ENCODE data around the gene TMCC1.

DNA sequence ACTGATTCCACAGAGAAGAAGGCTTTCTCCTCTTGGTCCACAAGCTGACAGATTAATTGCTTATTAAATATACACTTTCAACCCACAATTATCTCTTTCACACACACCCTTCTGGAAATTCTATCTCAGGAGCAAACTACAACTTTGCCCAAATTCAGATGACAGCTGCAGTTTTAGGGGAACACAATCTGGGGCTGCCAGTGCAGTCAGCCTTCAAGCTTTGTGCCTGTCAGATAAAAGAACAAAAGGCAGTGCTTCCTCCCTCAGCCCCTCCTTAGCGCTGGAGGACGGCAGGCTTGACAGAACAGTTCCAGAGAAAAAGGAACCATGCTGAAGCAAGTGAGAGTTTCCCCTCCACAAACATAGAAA lies 99.6 kb downstream of the TMCC1 start:
- TF ChIP-seq POLR2A (IDR thresholded peaks at IDR 0.05) (no peak), POLR2AphosphoS5 (IDR thresholded peaks at IDR 0.05; ENCODE audit: insufficient read depth in 1 of 2, low read depth in 1 of 2) (no peak)
- TF ChIP-seq, protein P1, sequence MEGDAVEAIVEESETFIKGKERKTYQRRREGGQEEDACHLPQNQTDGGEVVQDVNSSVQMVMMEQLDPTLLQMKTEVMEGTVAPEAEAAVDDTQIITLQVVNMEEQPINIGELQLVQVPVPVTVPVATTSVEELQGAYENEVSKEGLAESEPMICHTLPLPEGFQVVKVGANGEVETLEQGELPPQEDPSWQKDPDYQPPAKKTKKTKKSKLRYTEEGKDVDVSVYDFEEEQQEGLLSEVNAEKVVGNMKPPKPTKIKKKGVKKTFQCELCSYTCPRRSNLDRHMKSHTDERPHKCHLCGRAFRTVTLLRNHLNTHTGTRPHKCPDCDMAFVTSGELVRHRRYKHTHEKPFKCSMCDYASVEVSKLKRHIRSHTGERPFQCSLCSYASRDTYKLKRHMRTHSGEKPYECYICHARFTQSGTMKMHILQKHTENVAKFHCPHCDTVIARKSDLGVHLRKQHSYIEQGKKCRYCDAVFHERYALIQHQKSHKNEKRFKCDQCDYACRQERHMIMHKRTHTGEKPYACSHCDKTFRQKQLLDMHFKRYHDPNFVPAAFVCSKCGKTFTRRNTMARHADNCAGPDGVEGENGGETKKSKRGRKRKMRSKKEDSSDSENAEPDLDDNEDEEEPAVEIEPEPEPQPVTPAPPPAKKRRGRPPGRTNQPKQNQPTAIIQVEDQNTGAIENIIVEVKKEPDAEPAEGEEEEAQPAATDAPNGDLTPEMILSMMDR (IDR thresholded peaks at IDR 0.05) = no peak
